Calu3 (cell line): ENCODE results near the gene TESK1. TPM values are rescaled to one million over a fixed set of nuclear protein-coding genes. Genes with fewer than 3 reads are reported as not detected.

Experiments
- BruUV-seq: library from RNA; stranded (reverse); fragments of 400-500 nt; replicated peaks from 2 replicates; lab custom pipeline; 2021; lab: Mats Ljungman, UMichigan
- CTCF ChIA-PET: fragments of 300-600 bp; sonication (Branson Sonifier 250); formaldehyde crosslinking; loops from one replicate; lab custom pipeline; 2022; ENCODE audit warnings: antibody characterized with exemption; lab: Charles Lee
- DNase-seq: peaks from one replicate; pipeline ENCODE4 v3.0.0; 2022
- H3K27ac Mint-ChIP-seq: one replicate; pipeline ENCODE4 v1.8.0; 2022; ENCODE audit warnings: mixed read lengths; ENCODE audit not compliant: unreplicated experiment
- H3K27me3 Mint-ChIP-seq: one replicate; pipeline ENCODE4 v1.8.0; 2022; ENCODE audit warnings: mixed read lengths; ENCODE audit not compliant: unreplicated experiment
- H3K36me3 Mint-ChIP-seq: one replicate; pipeline ENCODE4 v1.8.0; 2022; ENCODE audit warnings: mild to moderate bottlenecking, moderate library complexity, mixed read lengths; ENCODE audit not compliant: insufficient read depth, unreplicated experiment
- H3K4me1 Mint-ChIP-seq: one replicate; pipeline ENCODE4 v1.8.0; 2022; ENCODE audit warnings: mild to moderate bottlenecking, low read depth, mixed read lengths; ENCODE audit not compliant: unreplicated experiment
- H3K4me3 Mint-ChIP-seq: one replicate; pipeline ENCODE4 v1.8.0; 2022; ENCODE audit warnings: mild to moderate bottlenecking, low read depth, moderate library complexity, mixed read lengths; ENCODE audit not compliant: unreplicated experiment
- H3K9me3 Mint-ChIP-seq: one replicate; pipeline ENCODE4 v1.8.0; 2022; ENCODE audit warnings: low read depth, mixed read lengths; ENCODE audit not compliant: unreplicated experiment
- CTCF ChIP-seq: fragments of 200-600 bp; IDR thresholded peaks from one replicate; pipeline ENCODE4 v1.8.0; 2022; ENCODE audit warnings: antibody characterized with exemption; ENCODE audit not compliant: unreplicated experiment
- intact Hi-C: fragments of 100-400 bp; cut with micrococcal nuclease; formaldehyde crosslinking; loops from one replicate; pipeline ENCODE4 v1.10.0; 2022; ENCODE audit not compliant: unreplicated experiment
- total RNA-seq: library from RNA; stranded (reverse); gene quantifications from 2 replicates; pipeline ENCODE4 v1.2.3, GENCODE V29; 2022

TESK1 gene
- total RNA-seq, 1 experiment from 2014 or later = 24.6 TPM

- TF ChIP-seq CTCF = no peak
- no peaks in the 10 kb centered on the region for H3K4me1 Mint-ChIP-seq
- no peaks in the 10 kb centered on the region for H3K9me3 Mint-ChIP-seq
- no peaks in the 10 kb centered on the region for H3K27me3 Mint-ChIP-seq
- DNase-seq = peak; percentile 2
- no peak overlapping the region for H3K27ac Mint-ChIP-seq
- intact Hi-C loops = no loop called here
- H3K36me3 Mint-ChIP-seq = peaks cover 4% of the 10 kb centered on the region
- BruUV-seq = no TSS peak
- H3K4me3 Mint-ChIP-seq = no peak overlapping the region
- CTCF ChIA-PET = no interaction called here
Observed at GRCh38 chr9:35568196-35568595, 36.9 kb upstream of the TESK1 start.

- CTCF ChIA-PET = interaction anchor here (0.6 kb wide), 1 partner anchor 500 kb away, joined by 4 read pairs; no protein-coding TSS in a partner anchor
- peaks cover 4% of the 10 kb centered on the region for H3K36me3 Mint-ChIP-seq
- H3K4me3 Mint-ChIP-seq = no peak overlapping the region
- intact Hi-C loops = no loop called here
- TF ChIP-seq CTCF = no peak
- H3K9me3 Mint-ChIP-seq = no peaks in the 10 kb centered on the region
- no peaks in the 10 kb centered on the region for H3K4me1 Mint-ChIP-seq
- DNase-seq = no peak
- H3K27ac Mint-ChIP-seq = no peak overlapping the region
- H3K27me3 Mint-ChIP-seq = no peaks in the 10 kb centered on the region
- no TSS peak for BruUV-seq
Observed at GRCh38 chr9:35569206-35569605, 35.9 kb upstream of the TESK1 start.

- BruUV-seq = no TSS peak
- Mint-ChIP-seq H3K4me1 (no peaks in the 10 kb centered on the region), H3K27me3 (no peaks in the 10 kb centered on the region), H3K36me3 (peaks cover 2% of the 10 kb centered on the region), H3K4me3 (no peak overlapping the region), H3K9me3 (no peaks in the 10 kb centered on the region), H3K27ac (no peak overlapping the region)
- intact Hi-C loops = no loop called here
- no peak for DNase-seq
- TF ChIP-seq CTCF = no peak
- CTCF ChIA-PET = no interaction called here
Observed at GRCh38 chr9:35570709-35571504, 34.2 kb upstream of the TESK1 start.

- H3K4me1 Mint-ChIP-seq = no peaks in the 10 kb centered on the region
- H3K4me3 Mint-ChIP-seq = no peak overlapping the region
- H3K9me3 Mint-ChIP-seq = peaks cover 4% of the 10 kb centered on the region
- H3K27ac Mint-ChIP-seq = no peak overlapping the region
- no peaks in the 10 kb centered on the region for H3K36me3 Mint-ChIP-seq
- CTCF ChIA-PET = no interaction called here
- TF ChIP-seq CTCF = no peak
- no peaks in the 10 kb centered on the region for H3K27me3 Mint-ChIP-seq
- no peak for DNase-seq
- BruUV-seq = no TSS peak
- intact Hi-C loops = no loop called here
Observed at GRCh38 chr9:35574578-35575122, 30.4 kb upstream of the TESK1 start.
